ENCODE data around the gene KCNK2.

DNA sequence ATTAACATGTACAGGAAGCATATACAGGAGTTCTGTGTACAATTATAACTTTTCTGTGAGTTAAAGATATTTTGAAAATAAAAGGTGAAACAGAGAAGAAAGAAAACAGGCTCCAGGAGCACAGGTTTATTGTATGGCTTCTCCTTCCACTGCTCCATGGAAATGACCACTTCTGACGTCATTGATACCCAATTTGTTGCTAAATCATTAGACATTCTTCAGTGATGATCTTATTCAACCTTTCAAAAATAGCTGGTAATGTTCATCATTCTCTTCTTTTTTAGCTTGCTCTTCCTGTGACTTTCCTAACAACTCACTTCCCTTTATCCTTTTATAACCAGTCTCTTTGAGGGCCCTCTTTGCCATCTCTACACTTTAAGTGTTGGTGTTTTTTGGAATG is 77.8 kb downstream of the KCNK2 start:
- TF ChIP-seq, protein P1, sequence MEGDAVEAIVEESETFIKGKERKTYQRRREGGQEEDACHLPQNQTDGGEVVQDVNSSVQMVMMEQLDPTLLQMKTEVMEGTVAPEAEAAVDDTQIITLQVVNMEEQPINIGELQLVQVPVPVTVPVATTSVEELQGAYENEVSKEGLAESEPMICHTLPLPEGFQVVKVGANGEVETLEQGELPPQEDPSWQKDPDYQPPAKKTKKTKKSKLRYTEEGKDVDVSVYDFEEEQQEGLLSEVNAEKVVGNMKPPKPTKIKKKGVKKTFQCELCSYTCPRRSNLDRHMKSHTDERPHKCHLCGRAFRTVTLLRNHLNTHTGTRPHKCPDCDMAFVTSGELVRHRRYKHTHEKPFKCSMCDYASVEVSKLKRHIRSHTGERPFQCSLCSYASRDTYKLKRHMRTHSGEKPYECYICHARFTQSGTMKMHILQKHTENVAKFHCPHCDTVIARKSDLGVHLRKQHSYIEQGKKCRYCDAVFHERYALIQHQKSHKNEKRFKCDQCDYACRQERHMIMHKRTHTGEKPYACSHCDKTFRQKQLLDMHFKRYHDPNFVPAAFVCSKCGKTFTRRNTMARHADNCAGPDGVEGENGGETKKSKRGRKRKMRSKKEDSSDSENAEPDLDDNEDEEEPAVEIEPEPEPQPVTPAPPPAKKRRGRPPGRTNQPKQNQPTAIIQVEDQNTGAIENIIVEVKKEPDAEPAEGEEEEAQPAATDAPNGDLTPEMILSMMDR (IDR thresholded peaks at IDR 0.05), result no peak
- TF ChIP-seq POLR2A (IDR thresholded peaks at IDR 0.05), result no peak

All from lower leg skin (tissue), 3 donors.